ENCODE data around the gene CFAP77. TPM values are rescaled to one million over a fixed set of nuclear protein-coding genes. Genes with fewer than 3 reads are reported as not detected.

The CFAP77 gene
- polyA plus RNA-seq, 1 of the 3 experiments (the other 2 are of a cell fraction) = 1.1 TPM

DNA sequence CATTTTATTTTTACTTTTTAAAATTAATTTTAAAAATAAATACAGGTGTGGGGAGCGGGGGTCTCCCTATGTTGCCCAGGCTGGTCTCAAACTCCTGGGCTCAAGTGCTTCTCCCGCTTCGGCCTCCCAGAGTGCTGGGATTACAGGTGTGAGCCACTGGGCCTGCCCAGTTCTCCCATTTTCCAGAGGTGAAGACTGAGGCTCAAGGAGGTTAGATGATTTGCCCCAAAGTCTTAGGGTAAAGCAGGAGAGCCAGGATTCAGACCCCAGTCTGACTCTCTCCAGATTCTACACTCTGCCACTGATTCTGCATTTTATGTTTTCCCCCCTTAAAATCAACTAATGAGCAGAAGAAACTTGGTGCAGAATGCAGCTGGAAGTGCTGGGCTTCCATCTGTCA, 36.9 kb downstream of the CFAP77 start:
- no peak for DNase-seq
- Histone ChIP-seq H3K27me3 (ENCODE audit: insufficient read depth) (no peaks in the 10 kb centered on the region), H3K27ac (ENCODE audit: low read depth in 2 of 2, low read length in 1 of 2) (no peak overlapping the region), H3K4me2 (no peak overlapping the region), H3K9ac (no peak overlapping the region), H3K36me3 (replicated peaks in 1 of 2; ENCODE audit: control insufficient read depth in 1 of 2, insufficient read depth in 2 of 2, low read length in 1 of 2) (no peaks in the 10 kb centered on the region), H3K4me3 (ENCODE audit: low read depth in 2 of 2, low read length in 1 of 2) (no peak overlapping the region), H3F3A (replicated peaks; ENCODE audit: insufficient read depth) (no peaks in the 10 kb centered on the region), H4K20me1 (ENCODE audit: insufficient read depth) (no peaks in the 10 kb centered on the region), H3K4me1 (ENCODE audit: control insufficient read depth in 1 of 2, insufficient read depth in 2 of 2, low read depth in 1 of 2, low read length in 1 of 2) (peaks cover 0 to 8% of the 10 kb centered on the region in 2 experiments; a peak in 1 of 4 replicates), H2AFZ (ENCODE audit: low read depth) (no peak overlapping the region), H3K79me2 (ENCODE audit: insufficient read depth) (no peaks in the 10 kb centered on the region), H3K9me3 (no peaks in the 10 kb centered on the region), H3K9me2 (no peaks in the 10 kb centered on the region)
- ChIA-PET CTCF (interaction anchor here (0.8 to 3.4 kb wide), 5 partner anchors 8 to 128 kb away, joined by 3 to 12 read pairs (median 3); no protein-coding TSS in a partner anchor), POLR2A (no interaction called here)
- 76% methylated on average over 3 of the region's 3 CpGs for WGBS (ENCODE audit: low lambda C conversion rate)
- TF ChIP-seq POLR2AphosphoS5 (IDR thresholded peaks at IDR 0.05; ENCODE audit: low read depth, low read length) (no peak), TAF1 (IDR thresholded peaks at IDR 0.05; ENCODE audit: borderline replicate concordance, low read depth, low read length) (no peak), YY1 (IDR thresholded peaks at IDR 0.05; ENCODE audit: low read depth) (no peak), RFX5 (IDR thresholded peaks at IDR 0.05; ENCODE audit: low read length) (no peak), FOSL2 (IDR thresholded peaks at IDR 0.05; ENCODE audit: borderline replicate concordance, low read depth) (no peak), JUND (IDR thresholded peaks at IDR 0.05) (no peak), EP300 (IDR thresholded peaks at IDR 0.05; ENCODE audit: borderline replicate concordance in 1 of 2, low read depth in 1 of 2, low read length in 1 of 2) (no peak), GATA2 (CRISPR knock-in tag; IDR thresholded peaks at IDR 0.05) (no peak), GABPA (IDR thresholded peaks at IDR 0.05; ENCODE audit: low read depth) (no peak), MXI1 (IDR thresholded peaks at IDR 0.05; ENCODE audit: low read depth, low read length) (no peak), TEAD4 (IDR thresholded peaks at IDR 0.05; ENCODE audit: borderline replicate concordance, insufficient read depth) (no peak), FOXJ3 (CRISPR knock-in tag; IDR thresholded peaks at IDR 0.05) (no peak), USF2 (IDR thresholded peaks at IDR 0.05; ENCODE audit: borderline replicate concordance, low read depth, low read length) (no peak), TCF12 (IDR thresholded peaks at IDR 0.05) (no peak), SIN3A (IDR thresholded peaks at IDR 0.05; ENCODE audit: borderline replicate concordance, low read depth, low read length) (no peak)
- TF ChIP-seq, protein P1, sequence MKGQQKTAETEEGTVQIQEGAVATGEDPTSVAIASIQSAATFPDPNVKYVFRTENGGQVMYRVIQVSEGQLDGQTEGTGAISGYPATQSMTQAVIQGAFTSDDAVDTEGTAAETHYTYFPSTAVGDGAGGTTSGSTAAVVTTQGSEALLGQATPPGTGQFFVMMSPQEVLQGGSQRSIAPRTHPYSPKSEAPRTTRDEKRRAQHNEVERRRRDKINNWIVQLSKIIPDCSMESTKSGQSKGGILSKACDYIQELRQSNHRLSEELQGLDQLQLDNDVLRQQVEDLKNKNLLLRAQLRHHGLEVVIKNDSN (IDR thresholded peaks at IDR 0.05; ENCODE audit: borderline replicate concordance, low read depth) = no peak
- TF ChIP-seq, protein P2, sequence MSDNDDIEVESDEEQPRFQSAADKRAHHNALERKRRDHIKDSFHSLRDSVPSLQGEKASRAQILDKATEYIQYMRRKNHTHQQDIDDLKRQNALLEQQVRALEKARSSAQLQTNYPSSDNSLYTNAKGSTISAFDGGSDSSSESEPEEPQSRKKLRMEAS (IDR thresholded peaks at IDR 0.05; ENCODE audit: low read depth) = no peak

- Histone ChIP-seq H3F3A (replicated peaks; ENCODE audit: insufficient read depth) (no peaks in the 10 kb centered on the region), H3K4me2 (no peak overlapping the region), H3K9me2 (no peaks in the 10 kb centered on the region), H3K4me1 (ENCODE audit: control insufficient read depth in 1 of 2, insufficient read depth in 2 of 2, low read depth in 1 of 2, low read length in 1 of 2) (peaks cover 0 to 8% of the 10 kb centered on the region in 2 experiments; a peak in 1 of 4 replicates), H3K9me3 (no peaks in the 10 kb centered on the region), H3K36me3 (replicated peaks in 1 of 2; ENCODE audit: control insufficient read depth in 1 of 2, insufficient read depth in 2 of 2, low read length in 1 of 2) (no peaks in the 10 kb centered on the region), H3K79me2 (ENCODE audit: insufficient read depth) (no peaks in the 10 kb centered on the region), H3K4me3 (ENCODE audit: low read depth in 2 of 2, low read length in 1 of 2) (no peak overlapping the region), H4K20me1 (ENCODE audit: insufficient read depth) (no peaks in the 10 kb centered on the region), H3K27ac (ENCODE audit: low read depth in 2 of 2, low read length in 1 of 2) (no peak overlapping the region), H3K9ac (no peak overlapping the region), H2AFZ (ENCODE audit: low read depth) (no peak overlapping the region), H3K27me3 (ENCODE audit: insufficient read depth) (no peaks in the 10 kb centered on the region)
- TF ChIP-seq JUND (IDR thresholded peaks at IDR 0.05) = no peak
- no peak for TF ChIP-seq MXI1 (IDR thresholded peaks at IDR 0.05; ENCODE audit: low read depth, low read length)
- peak; percentile 15; the same call in 1 of the 2 replicates for TF ChIP-seq CTCF (IDR thresholded peaks at IDR 0.05)
- no peak for TF ChIP-seq FOXJ3 (CRISPR knock-in tag; IDR thresholded peaks at IDR 0.05)
- CTCF ChIA-PET = interaction anchor here (0.8 to 3.4 kb wide), 5 partner anchors 8 to 128 kb away, joined by 3 to 12 read pairs (median 3); no protein-coding TSS in a partner anchor
- peak; percentile 55 for DNase-seq
- POLR2A ChIA-PET = no interaction called here
- WGBS (ENCODE audit: low lambda C conversion rate) = 95% methylated on average over 16 of the region's 20 CpGs
Observed at GRCh38 chr9:132447346-132447745, 37.3 kb downstream of the CFAP77 start.
